Mammary epithelial cell (primary cell): Measurements from ENCODE around the gene ARHGAP45.

Source experiments
- CTCF ChIP-seq, 2 donors: IDR thresholded peaks in 1 of 2; conservative IDR thresholded peaks in 1 of 2; 2 replicates each; pipeline ENCODE4 v1.5.1; 2011 to 2012; ENCODE audit warnings: inconsistent platforms in 2 of 2, low read length in 2 of 2, mild to moderate bottlenecking in 2 of 2, control low read depth in 1 of 2, low read depth in 1 of 2; ENCODE audit not compliant: insufficient read depth in 1 of 2; ENCODE audit errors: extremely low read depth in 1 of 2
- EZH2 ChIP-seq: IDR thresholded peaks from 2 replicates; pipeline ENCODE4 v1.6.1; 2012; ENCODE audit warnings: low read length, inconsistent platforms, borderline replicate concordance

- no peak for TF ChIP-seq CTCF (conservative IDR thresholded peaks at IDR 0.05 in 1 of 2, IDR thresholded peaks at IDR 0.05 in 1 of 2; ENCODE audit: extremely low read depth in 1 of 2, insufficient read depth in 1 of 2, low read depth in 1 of 2, low read length in 2 of 2)
- no peak for TF ChIP-seq EZH2
These were observed 38.7 kb upstream of the ARHGAP45 start for GRCh38 chr19:1028062-1028926.
